ENCODE measurements around the gene EPB41L2.

GRCh38 chr6:130796313-130796905 lies 266.6 kb downstream of the EPB41L2 start:
- TF ChIP-seq CTCF (conservative IDR thresholded peaks at IDR 0.05 in 1 of 2, IDR thresholded peaks at IDR 0.05 in 1 of 2; ENCODE audit: low read depth in 1 of 2, low read length in 2 of 2) (no peak), EZH2 (IDR thresholded peaks at IDR 0.05; ENCODE audit: low read length, missing control alignments) (no peak)
